VCaP (cell line): ENCODE measurements around the gene YWHAE.
"Not testable (repeated sequence)": the region's sequence is repeated elsewhere in the genome, so short reads cannot be mapped to it uniquely, and the experiment has no call there.

Experiments used
- H3K27ac ChIP-seq: fragments of 450-650 bp; 2 replicates; pipeline ENCODE4 v1.5.1; 2017
- TF ChIP-seq, protein P1 (sequence below): fragments of 450-650 bp; conservative IDR thresholded peaks from 2 replicates; pipeline ENCODE4 v1.5.1; 2017; ENCODE audit warnings: mild to moderate bottlenecking, moderate library complexity

Gene YWHAE

DNA sequence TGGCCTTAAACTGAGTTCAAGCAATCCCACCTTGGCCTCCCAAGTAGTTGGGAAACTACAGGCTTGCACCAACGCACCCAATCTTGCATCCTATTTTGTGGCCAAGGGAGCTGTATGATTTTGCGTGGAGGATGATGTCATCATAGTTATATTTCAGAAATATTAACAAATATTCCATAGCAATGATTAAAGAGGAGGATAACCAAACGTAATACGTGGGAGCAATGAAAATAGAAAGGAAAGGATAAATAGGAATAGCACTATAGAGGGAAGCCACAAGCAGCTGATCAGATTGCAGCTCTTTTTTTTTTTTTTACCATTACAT is 2.2 kb upstream of the YWHAE start:
- H3K27ac ChIP-seq: no peak overlapping the region
- TF ChIP-seq, protein P1, sequence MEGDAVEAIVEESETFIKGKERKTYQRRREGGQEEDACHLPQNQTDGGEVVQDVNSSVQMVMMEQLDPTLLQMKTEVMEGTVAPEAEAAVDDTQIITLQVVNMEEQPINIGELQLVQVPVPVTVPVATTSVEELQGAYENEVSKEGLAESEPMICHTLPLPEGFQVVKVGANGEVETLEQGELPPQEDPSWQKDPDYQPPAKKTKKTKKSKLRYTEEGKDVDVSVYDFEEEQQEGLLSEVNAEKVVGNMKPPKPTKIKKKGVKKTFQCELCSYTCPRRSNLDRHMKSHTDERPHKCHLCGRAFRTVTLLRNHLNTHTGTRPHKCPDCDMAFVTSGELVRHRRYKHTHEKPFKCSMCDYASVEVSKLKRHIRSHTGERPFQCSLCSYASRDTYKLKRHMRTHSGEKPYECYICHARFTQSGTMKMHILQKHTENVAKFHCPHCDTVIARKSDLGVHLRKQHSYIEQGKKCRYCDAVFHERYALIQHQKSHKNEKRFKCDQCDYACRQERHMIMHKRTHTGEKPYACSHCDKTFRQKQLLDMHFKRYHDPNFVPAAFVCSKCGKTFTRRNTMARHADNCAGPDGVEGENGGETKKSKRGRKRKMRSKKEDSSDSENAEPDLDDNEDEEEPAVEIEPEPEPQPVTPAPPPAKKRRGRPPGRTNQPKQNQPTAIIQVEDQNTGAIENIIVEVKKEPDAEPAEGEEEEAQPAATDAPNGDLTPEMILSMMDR: no peak

DNA sequence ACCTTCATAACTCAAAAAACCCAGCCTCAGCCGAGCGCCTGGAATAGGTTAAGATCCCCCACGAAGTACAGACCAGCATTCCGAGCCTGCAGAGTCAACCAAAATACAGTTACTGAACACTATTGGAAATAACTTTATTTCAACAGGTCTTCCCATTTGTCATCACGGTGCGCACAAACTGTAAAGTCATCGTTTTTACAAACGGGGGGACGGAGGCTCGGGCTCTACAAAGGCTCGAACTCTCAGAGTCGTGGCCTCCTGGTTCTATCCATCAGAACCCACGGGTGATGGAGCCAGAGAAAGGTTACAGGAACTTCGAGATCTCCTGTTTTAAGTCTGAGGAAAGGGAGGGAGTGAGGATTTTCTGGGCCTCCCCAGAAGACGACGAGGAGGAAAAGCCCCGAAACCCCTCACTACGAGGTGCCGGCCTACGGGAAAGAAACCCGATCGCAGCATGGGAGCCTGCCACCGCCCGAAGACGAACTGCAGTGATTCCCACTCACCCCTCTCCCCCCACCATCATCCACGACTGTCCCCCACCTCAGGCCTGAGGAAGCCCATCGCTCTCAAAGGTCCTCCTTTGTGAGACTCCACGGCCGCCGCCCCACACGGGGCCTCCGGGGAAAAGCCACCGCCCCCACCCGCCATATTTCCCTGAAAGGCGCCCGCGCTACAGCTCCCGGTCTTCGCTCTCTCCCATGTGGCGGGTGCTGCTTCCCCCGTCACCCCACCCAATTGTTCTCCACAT is 917 bp downstream of the YWHAE start:
- H3K27ac ChIP-seq: peak overlapping the region; percentile 97
- TF ChIP-seq, protein P1: no peak

DNA sequence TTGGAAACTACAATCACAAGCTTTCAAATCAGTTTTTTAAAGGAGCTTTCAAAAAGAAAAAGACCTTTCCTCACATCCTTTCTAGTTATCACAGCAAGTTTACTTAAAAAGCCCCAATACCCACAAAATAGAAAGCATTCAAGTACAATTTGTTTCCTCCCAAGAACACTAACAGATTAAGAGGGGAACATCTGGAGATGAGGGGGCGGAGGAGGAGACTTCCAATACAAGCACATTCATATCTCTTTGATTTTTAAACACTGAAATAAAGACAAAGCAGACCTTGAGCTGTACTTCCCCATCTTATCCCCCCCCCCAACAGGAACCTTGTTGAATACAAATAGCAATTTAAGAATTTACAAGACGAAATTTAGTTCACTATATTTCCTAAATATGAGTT is 2.0 kb downstream of the YWHAE start:
- peak overlapping the region; percentile 97; the same call in 1 of the 2 replicates for H3K27ac ChIP-seq

DNA sequence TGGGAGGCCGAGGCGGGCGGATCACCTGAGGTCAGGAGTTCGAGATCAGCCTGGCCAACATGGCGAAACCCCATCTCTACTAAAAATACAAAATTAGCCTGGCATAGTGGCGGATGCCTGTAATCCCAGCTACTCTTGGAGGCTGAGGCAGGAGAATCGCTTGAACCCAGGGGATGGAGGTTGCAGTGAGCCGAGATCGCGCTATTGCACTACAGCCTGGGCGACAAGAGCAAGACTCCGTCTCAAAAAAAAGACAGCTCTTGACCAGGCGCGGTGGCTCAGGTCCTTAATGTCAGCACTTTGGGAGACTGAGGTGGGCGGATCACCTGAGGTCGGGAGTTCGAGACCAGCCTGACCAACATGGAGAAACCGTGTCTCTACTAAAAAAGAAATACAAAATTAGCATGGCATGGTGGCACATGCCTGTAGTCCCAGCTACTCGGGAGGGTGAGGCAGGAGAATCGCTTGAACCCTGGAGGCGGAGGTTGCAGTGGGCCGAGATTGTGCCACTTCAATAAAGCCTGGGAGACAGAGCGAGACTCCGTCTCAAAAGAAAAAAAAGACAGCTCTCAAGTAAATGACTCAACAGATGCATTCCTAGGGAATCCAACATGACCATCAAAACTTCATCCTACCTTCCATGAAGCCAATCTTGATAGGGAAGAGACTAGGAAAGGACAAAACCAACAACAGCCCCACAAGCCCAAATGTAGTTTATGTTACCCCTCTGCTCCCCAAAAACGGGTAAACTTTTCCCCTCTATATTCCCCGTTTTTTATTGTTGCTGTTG is 4.0 kb downstream of the YWHAE start:
- not testable (repeated sequence) for H3K27ac ChIP-seq

More for the DNA sequence above, 2.0 kb downstream of the YWHAE start:
- TF ChIP-seq, protein P1: no peak

DNA sequence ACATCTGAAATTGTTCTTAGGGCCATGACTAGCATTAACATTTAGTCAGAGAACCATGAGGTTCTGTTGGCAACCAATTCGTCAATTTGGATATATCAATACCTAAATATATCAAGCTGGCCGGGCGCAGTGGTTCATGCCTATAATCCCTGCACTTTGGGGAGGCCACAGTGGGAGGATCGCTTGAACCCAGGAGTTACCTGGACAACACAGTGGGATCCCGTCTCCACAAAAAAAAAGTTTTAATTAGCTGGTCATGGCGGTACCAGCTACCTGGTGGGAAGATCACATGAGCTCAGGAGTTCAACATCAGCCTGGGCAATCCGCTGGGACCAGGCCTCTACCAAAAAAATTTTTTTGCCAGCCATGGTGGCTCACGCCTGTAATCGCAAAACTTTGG is 8.4 kb downstream of the YWHAE start:
- 0 out of 2 replicates have a peak overlapping the region, but pooled peaks have one; percentile 1 for H3K27ac ChIP-seq
- TF ChIP-seq, protein P1: no peak

DNA sequence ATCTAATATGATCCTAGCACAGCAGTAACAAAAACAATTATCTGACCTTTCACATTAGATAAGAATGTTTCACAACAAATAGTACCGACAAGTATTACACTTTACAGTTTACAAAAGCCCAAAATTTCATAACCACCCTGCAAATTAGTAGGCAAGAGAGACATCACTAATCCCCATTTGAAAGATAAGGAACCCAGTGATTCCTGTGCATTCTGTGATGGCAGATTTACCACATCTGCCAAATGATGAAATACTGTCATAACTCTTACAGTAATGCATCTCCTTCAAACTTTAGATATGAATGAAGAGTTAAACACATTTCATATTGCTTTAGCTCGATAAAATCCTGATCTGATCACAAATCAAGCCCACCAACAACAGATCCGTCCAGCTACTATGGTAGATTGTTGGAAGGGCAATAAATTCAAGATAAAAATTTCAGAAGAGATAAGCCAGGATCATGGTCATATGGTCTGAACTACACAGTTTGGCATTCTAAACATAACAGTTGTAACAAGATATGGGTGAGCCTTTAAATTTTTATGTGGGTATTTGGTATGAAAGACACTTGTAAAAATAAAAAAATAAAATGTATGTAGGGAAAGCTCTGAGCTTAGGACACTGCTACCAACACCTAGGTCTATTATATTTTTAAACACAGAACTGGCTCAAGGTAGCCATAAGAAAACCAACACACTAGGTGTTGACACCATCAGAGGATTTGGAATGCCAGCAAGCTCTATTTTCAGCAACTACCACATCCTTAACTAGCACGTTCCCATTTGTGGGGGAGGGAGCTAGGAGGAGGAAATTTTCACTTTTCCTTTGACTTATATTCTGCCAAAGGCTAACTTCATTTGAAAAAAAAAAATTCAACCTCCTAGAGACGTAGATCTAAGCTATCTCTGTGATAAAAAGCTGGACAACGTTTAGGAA is 9.3 kb downstream of the YWHAE start:
- TF ChIP-seq, protein P1: no peak
- peak overlapping the region; percentile 1; the same call in 1 of the 2 replicates for H3K27ac ChIP-seq

DNA sequence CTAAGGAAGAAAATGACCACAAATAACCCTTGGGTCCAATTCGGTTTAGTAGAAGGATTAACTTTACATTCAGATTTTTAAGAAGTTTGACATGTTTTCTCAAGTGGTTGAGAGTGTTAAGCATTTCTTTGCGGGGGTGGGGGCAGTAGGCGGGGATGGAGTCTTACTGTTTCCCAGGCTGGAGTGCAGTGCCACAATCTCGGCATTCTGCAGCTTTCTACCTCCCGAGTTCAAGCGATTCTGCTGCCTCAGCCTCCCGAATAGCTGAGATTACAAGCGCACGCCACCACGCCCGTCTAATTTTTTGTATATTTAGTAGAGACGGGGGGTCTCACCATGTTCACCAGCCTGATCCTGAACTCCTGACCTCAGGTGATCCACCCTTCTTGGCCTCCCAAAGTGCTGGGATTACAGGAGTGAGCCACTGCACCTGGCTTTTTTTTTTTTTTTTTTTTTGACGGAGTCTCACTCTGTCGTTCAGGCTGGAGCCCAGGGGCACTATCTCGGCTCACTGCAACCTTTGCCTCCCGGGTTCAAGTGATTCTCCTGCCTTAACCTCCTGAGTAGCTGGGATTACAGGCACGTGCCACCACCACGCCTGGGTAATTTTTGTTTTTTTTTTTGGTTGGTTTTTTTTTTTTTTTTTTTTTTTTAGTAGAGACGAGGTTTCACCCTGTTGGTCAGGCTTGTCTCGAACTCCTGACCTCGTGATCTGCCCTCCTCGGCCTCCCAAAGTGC is 12.4 kb downstream of the YWHAE start:
- H3K27ac ChIP-seq: not testable (repeated sequence)

DNA sequence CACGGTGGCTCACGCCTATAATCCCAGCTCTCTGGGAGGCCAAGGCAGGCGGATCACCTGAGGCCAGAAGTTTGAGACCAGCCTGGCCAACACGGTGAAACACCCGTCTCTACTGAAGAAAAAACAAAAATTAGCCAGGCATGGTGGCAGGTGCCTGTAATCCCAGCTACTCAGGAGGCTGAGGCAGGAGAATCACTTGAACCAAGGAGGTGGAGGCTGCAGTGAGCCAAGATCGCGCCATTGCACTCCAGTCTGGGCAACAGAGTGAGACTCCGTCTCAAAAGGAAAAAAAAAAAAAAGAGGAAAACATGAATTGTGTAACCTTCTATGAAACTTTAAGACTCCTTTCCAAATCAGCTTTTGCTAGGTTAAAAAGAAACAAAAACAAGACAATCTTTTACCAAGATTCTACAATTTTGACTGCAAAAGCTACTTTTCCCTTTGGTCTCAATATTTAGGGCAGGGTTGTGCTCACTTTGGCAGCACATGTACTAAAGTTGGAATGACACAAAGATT is 13.3 kb downstream of the YWHAE start:
- not testable (repeated sequence) for H3K27ac ChIP-seq
